Activated gamma-delta T cell treated with Interleukin-2 at 50 U/mL for 16 hours (primary cell): ENCODE measurements around the gene TBKBP1.

Source experiments
- DNase-seq: peaks from one replicate; pipeline ENCODE4 v3.0.0-alpha.2; 2020

The TBKBP1 gene

GRCh38 chr17:47693731-47694580 is at the start of gene TBKBP1:
Gene TBKBP1 (plus strand): TSS chr17:47694161. CDS start chr17:47696113, 1,952 bp downstream.
- DNase-seq = peak; percentile 60

GRCh38 chr17:47644324-47644723 is 49.6 kb upstream of the TBKBP1 start:
- no peak for DNase-seq

GRCh38 chr17:47649153-47649971 is 44.6 kb upstream of the TBKBP1 start, which contains the start of gene KPNB1:
Gene KPNB1 (plus strand): TSS chr17:47649919. CDS start chr17:47650245, 326 bp downstream.
- DNase-seq = peak; percentile 97

- DNase-seq = no peak
These were observed 43.9 kb upstream of the TBKBP1 start for GRCh38 chr17:47649972-47650524.

GRCh38 chr17:47650525-47651522 is 43.1 kb upstream of the TBKBP1 start:
- peak; percentile 86 for DNase-seq

GRCh38 chr17:47651704-47652103 is 42.3 kb upstream of the TBKBP1 start:
- no peak for DNase-seq

- no peak for DNase-seq
These were observed 41.4 kb upstream of the TBKBP1 start for GRCh38 chr17:47652570-47652969.

GRCh38 chr17:47653442-47653841 is 40.5 kb upstream of the TBKBP1 start:
- no peak for DNase-seq

GRCh38 chr17:47654991-47655390 is 39.0 kb upstream of the TBKBP1 start:
- no peak for DNase-seq

- DNase-seq = no peak
These were observed 33.9 kb upstream of the TBKBP1 start for GRCh38 chr17:47660064-47660492.

- DNase-seq = peak; percentile 59
These were observed 29.9 kb upstream of the TBKBP1 start for GRCh38 chr17:47663912-47664623.

GRCh38 chr17:47664624-47664941 is 29.4 kb upstream of the TBKBP1 start:
- no peak for DNase-seq

- no peak for DNase-seq
These were observed 28.3 kb upstream of the TBKBP1 start for GRCh38 chr17:47665655-47666054.

- no peak for DNase-seq
These were observed 24.9 kb upstream of the TBKBP1 start for GRCh38 chr17:47669081-47669480.

- DNase-seq = no peak
These were observed 23.9 kb upstream of the TBKBP1 start for GRCh38 chr17:47670064-47670463.

- DNase-seq = no peak
These were observed 19.5 kb upstream of the TBKBP1 start for GRCh38 chr17:47674499-47674898.

GRCh38 chr17:47675380-47676198 is 18.4 kb upstream of the TBKBP1 start:
- DNase-seq = no peak

- no peak for DNase-seq
These were observed 17.8 kb upstream of the TBKBP1 start for GRCh38 chr17:47676199-47676472.

- no peak for DNase-seq
These were observed 17.3 kb upstream of the TBKBP1 start for GRCh38 chr17:47676510-47677165.

- no peak for DNase-seq
These were observed 15.8 kb upstream of the TBKBP1 start for GRCh38 chr17:47678196-47678595.
